ENCODE data around the gene ZNF491.
"Not testable (repeated sequence)": the region's sequence is repeated elsewhere in the genome, so short reads cannot be mapped to it uniquely, and the experiment has no call there.

ZNF491 gene

GRCh38 chr19:11806354-11807098 lies 8.2 kb downstream of the ZNF491 start:
- DNase-seq (ENCODE audit: low read depth in 3 of 3) = no peak

DNA sequence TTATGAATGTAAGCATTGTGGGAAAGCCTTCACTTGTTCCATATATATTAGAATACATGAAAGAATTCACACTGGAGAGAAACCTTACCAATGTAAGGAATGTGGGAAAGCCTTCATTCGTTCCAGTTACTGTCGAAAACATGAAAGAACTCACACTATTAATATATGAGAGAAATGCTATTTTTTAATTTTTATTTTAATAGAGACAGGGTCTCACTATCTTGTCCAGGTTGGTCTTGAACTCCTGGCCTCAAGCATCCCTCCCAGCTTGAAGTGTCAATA lies 8.7 kb downstream of the ZNF491 start:
- DNase-seq (ENCODE audit: low read depth in 3 of 3) = no peak

GRCh38 chr19:11813703-11814028 lies 15.3 kb downstream of the ZNF491 start:
- DNase-seq (ENCODE audit: low read depth in 3 of 3) = no peak

GRCh38 chr19:11814029-11814699 lies 15.8 kb downstream of the ZNF491 start, which contains the start of gene ZNF440:
TSS of gene ZNF440 (plus strand) at chr19:11814273. CDS start at chr19:11814448, 175 bp downstream.
- DNase-seq (ENCODE audit: low read depth in 3 of 3) = peak; percentile 64 to 84 (median 71)

DNA sequence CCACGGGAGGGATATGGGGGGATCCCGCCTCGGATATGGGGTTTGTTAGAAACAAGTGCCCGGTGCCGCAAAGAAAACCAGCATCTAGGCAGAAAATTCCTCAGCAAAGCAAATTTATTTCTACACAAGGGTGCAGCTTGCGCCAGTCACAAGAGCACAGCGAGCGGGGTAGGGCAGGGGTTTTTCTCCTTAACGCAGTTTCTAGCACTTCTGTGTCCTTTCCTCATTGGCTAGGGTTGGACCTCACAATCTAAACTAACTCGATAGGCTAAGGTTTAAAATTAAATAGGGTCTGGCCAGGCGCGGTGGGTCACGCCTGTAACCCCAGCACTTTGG lies 16.3 kb downstream of the ZNF491 start:
- no peak for DNase-seq (ENCODE audit: low read depth in 3 of 3)

DNA sequence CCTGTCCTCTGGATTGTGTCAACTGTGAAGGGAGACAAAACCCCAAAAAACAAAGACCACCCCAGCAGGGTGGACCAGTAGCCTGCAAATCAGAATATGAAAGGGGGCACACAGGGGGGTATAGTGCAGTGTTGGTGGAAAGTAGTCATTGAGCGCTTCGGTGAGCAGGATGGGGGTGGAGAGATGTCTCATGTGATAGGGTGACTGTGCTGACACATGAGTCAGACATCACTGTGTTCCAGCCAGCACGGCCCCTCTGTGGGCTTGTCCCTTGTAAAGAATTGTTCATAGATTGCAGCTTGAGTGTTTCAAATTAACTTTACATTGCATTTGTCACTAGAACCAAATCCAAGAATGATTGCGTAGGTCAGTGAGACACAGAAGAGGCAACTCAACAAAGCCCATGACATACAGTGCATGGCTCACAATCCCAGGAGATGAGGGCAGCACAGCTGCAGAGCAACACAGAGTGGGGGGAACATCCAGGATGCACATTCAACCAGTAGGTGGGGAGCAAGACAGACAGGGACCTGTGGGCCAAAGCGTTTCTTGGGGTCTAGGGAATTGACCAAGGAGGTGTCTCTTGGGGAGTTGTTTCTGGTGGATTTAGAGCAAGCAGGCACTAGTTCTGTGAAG lies 23.3 kb downstream of the ZNF491 start:
- DNase-seq (ENCODE audit: low read depth in 3 of 3) = no peak

DNA sequence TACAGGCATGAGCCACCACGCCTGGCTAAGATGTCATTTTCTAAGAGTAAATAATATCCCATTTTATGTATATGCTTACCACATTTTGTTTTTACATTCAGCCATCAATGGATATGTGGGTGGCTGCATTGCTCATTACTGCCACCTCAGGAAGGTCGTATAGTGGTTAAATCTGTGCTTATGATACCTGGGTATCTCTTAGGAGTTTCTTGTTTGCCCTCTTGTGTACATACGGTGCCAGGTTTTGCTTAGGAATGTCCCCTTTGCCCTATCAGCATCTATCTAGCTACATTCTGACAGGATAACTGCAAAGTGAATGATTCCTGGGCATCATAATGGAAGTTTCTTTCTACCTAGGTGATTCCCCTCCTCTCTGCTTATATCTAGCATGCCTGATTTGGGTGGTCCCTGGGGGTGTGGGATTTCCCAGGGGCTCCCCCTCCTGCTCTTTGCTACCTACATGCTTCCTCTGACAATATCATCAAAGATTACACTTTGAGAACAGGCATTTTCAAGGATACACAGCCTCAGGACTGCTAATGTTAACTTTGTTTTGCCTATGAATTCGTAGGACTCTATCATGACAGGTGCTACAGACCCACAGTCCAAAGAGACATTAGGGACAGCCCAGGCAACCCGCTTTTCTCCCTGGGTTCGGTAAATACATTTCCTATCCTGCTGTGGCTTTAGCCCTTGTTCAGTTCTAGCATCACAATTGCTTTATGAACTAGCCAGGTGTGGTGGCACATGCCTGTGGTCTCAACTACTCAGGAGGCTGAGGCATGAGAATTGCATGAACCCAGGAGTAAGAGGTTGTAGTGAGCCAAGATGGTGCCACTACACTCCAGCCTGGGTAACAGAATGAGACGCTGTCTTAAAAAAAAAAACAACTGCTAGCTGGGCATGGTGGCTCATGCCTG lies 30.9 kb downstream of the ZNF491 start:
- not testable (repeated sequence) for DNase-seq (ENCODE audit: low read depth in 3 of 3)

GRCh38 chr19:11832253-11832912 lies 34.1 kb downstream of the ZNF491 start:
- no peak for DNase-seq (ENCODE audit: low read depth in 3 of 3)

DNA sequence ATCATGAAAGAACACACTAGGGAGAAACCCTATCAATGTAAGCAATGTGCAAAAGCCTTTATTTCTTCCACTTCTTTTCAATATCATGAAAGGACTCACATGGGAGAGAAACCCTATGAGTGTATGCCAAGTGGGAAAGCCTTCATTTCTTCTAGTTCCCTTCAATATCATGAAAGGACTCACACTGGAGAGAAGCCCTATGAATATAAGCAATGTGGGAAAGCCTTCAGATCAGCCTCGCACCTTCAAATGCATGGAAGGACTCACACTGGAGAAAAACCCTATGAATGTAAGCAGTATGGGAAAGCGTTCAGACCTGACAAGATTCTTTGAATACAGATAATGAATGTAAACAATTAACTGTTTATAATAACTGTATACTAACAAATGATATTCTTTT lies 35.2 kb downstream of the ZNF491 start:
- DNase-seq (ENCODE audit: low read depth in 3 of 3) = no peak

DNA sequence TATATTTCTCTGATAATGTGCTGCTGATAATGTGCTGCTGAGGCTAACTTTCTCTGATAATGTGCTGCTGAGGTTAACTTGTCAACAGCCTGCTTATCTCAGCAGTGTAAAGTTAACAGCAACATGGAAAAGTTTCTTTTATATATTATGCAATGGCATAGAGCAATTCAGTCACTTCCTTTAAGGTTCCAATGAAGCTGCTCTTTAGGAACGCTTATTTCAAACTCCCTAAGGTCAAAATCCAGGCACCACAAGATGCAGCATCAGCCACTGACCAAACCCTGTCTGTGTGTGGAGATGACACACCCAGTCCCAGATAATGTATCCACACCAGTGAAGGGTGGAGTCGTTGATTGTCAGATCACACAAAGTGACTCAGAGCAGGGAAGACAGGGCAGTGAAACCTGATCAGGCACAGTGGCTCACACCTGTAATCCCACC lies 37.3 kb downstream of the ZNF491 start:
- not testable (repeated sequence) for DNase-seq (ENCODE audit: low read depth in 3 of 3)

GRCh38 chr19:11843722-11844121 lies 45.4 kb downstream of the ZNF491 start:
- DNase-seq (ENCODE audit: low read depth in 3 of 3) = no peak

GRCh38 chr19:11847615-11848014 lies 49.3 kb downstream of the ZNF491 start:
- not testable (repeated sequence) for DNase-seq (ENCODE audit: low read depth in 3 of 3)

DNA sequence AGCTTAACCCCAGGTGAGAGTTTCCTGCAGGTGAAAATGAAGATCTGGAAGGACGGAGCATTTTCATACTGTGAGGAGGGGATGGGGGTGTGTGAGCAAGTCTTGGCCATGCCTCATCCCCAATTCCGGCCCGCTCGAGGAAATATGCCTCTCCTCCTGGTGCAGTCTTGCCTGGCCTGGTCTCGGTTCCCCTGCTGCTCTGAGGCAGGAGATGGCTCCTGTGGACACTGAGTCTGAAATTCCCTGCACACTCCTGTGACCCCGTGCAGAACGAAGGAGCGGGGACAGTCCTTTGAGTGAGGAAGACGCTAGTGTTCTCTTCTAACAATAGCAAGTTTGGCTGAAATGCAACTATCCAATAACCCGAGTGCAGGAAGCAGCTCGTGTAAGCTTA lies 49.9 kb downstream of the ZNF491 start:
- no peak for DNase-seq (ENCODE audit: low read depth in 3 of 3)

GRCh38 chr19:11848594-11849469 lies 50.5 kb downstream of the ZNF491 start, which contains the start of gene ZNF439:
TSS of gene ZNF439 (plus strand) at chr19:11848726. CDS start at chr19:11848868, 142 bp downstream.
- DNase-seq (ENCODE audit: low read depth in 3 of 3) = peak; percentile 76 to 81 (median 80)

- not testable (repeated sequence) for DNase-seq (ENCODE audit: low read depth in 3 of 3)
Measured at GRCh38 chr19:11850289-11850688, 52.0 kb downstream of the ZNF491 start.

DNA sequence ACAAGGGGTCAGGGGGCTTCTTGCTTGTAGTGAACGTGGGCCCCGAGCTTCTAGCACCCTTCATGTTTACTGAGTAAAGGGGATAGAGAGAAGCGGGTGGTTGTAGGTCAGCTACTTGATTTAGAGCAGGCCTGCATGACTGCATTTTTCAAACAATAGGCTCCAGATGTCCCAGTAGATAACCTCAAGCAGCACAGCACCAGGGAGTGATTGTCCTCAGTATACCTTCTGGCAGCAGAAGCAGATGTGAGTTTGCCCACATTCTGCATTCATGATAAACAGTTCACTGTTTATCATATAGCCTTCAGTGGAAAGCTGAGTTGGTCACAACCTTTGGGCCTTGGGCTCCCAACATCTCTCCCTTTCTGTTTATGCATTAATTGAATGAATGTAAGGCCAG lies 55.0 kb downstream of the ZNF491 start:
- DNase-seq (ENCODE audit: low read depth in 3 of 3) = no peak

DNA sequence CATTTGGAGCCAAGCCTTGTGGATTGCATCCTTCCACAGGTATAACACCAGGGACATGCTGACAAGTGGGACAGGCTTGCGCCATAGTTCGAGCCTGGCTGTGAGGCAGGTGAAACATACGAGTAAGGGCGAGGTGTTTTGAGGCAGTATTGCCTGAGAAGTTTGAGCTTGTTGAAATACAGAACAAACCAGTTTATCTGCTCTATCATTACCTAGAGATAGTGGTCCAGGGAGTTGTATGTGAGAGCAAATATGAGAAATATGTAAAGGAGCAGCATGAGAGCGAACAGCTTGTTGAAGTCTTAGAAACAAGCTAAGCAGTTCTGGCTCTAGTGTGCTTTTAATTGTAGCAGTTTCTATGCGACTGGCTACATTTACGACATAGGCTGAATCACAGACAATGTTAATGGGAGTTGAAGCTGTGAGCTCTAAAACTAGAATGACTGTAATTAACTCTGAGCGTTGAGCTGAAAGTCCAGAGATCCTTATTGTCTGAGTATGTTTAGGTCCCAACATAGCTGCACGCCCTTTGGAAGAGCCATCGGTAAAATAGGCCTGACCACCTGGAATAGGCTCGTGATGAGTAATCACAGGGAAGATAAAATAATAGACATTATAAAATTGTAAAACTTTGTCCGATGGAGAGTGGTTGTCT lies 58.4 kb downstream of the ZNF491 start:
- no peak for DNase-seq (ENCODE audit: low read depth in 3 of 3)
